GM12873 (cell line): Measurements from ENCODE around the gene OPALIN.

Source experiments
- CTCF ChIP-seq: IDR thresholded peaks from 2 replicates; pipeline ENCODE4 v1.5.1; 2012; ENCODE audit warnings: low read depth, mild to moderate bottlenecking, moderate library complexity, low read length, control low read depth; ENCODE audit not compliant: insufficient read depth; ENCODE audit errors: missing control alignments

Gene OPALIN

DNA sequence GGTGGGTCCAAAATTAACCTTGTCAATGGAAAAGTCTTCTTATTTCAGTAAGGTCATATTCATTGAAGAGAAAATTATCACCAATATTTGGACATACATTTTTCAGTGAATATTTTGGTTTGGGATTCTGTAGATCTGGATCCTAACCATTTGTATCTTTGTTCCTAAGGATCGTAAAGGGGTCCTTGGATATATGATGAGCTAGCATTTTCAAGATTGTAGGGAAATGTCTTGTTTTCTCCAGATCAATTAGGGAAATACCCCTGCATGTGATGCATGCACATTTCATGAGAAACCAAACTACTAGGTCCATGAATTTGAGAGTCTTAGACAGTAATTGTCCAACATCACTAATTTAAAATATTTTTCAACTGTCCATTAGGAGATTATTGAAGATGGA is 36.5 kb downstream of the OPALIN start:
- TF ChIP-seq CTCF: no peak

DNA sequence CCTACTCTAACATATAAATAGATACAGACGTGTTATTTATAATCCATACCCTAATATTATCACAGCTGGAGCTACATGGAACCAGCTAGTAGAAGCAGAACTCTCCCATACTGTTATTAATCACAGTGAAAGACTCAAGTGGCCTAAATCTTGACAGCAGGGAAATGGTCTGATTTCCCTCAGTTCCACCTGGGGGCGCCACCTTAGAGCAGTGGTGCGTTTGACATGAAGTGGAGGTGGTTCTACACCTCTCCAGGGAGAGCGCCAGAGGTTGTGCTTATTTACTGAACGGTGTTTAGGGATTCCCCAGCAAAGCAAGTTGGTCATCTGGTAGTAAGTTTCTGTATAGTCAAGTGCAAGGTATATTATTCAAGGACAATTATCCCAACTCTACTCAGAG is 37.0 kb downstream of the OPALIN start:
- TF ChIP-seq CTCF: no peak

- no peak for TF ChIP-seq CTCF
Measured at GRCh38 chr10:96319754-96320474, 38.9 kb downstream of the OPALIN start.

GRCh38 chr10:96317067-96317833 is 41.6 kb downstream of the OPALIN start:
- TF ChIP-seq CTCF: no peak

DNA sequence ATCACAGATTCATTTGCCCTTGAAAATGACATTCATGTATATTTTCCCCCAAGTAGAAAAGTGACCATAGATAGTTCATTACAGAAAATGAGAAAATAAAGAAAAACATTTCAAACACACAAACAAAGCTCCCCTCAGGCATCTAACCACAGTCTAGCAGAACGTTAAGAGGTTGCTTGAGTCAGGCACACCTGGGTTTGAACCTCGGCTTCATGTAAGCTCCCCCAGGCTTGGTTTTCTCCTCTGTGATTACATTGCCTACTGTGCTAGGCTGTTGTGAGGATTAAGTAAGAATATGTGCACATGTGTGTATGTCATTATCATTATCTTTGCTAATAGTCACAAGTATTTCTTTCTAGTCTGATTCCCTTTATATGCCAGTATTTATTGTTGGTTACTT is 45.5 kb downstream of the OPALIN start:
- no peak for TF ChIP-seq CTCF

- TF ChIP-seq CTCF: no peak
Measured at GRCh38 chr10:96311180-96311715, 47.6 kb downstream of the OPALIN start.

- TF ChIP-seq CTCF: no peak
Measured at GRCh38 chr10:96310321-96310669, 48.5 kb downstream of the OPALIN start.
